CD4-positive, alpha-beta T cell (primary cell): ENCODE data around the gene RAI14. TPM values are rescaled to one million over a fixed set of nuclear protein-coding genes. Genes with fewer than 3 reads are reported as not detected.

Experiments
- ATAC-seq: fragments of 200-7000 bp; cut with Tn5 transposase; one replicate; pipeline ENCODE4 v1.10.0; 2022; ENCODE audit warnings: mild to moderate bottlenecking; ENCODE audit not compliant: poor library complexity
- CTCF ChIA-PET: fragments of 350-600 bp; sonication (Branson Sonifier 250); formaldehyde crosslinking; loops from one replicate; lab custom pipeline; 2021; ENCODE audit warnings: antibody characterized with exemption, inconsistent platforms; lab: Charles Lee
- POLR2A ChIA-PET: fragments of 350-600 bp; sonication (Branson Sonifier 250); formaldehyde crosslinking; loops from one replicate; lab custom pipeline; 2021; ENCODE audit warnings: antibody characterized with exemption, inconsistent platforms; lab: Charles Lee
- DNase-seq, 14 experiments: peaks; one replicate each; pipeline ENCODE4 v3.0.0-alpha.2; 2013 to 2020; ENCODE audit warnings: mixed read lengths in 2 of 14
- H3K27ac ChIP-seq, 2 donors: one replicate each; pipeline versions ENCODE4 v1.5.1 to v1.7.0; 2013; ENCODE audit warnings: low read length in 2 of 2, low read depth in 1 of 2, mild to moderate bottlenecking in 1 of 2
- H3K27me3 ChIP-seq, 2 experiments: 1 replicate in 1 of 2; 2 replicates in 1 of 2; pipeline versions ENCODE4 v1.6.1 to v1.7.0; 2013; ENCODE audit warnings: low read length in 2 of 2, control low read depth in 1 of 2, mild to moderate bottlenecking in 1 of 2, moderate library complexity in 1 of 2; ENCODE audit not compliant: insufficient read depth in 2 of 2, control insufficient read depth in 1 of 2
- H3K36me3 ChIP-seq: one replicate; pipeline ENCODE4 v1.6.1; 2013; ENCODE audit warnings: low read length, control low read depth; ENCODE audit not compliant: insufficient read depth
- H3K4me1 ChIP-seq: one replicate; pipeline ENCODE4 v1.6.1; 2013; ENCODE audit warnings: low read length, control low read depth; ENCODE audit not compliant: insufficient read depth
- H3K4me3 ChIP-seq: one replicate; pipeline ENCODE4 v1.5.1; 2013; ENCODE audit warnings: mild to moderate bottlenecking, low read length, moderate library complexity
- H3K9me3 ChIP-seq, 2 experiments: 1 replicate in 1 of 2; 2 replicates in 1 of 2; pipeline versions ENCODE4 v1.6.1 to v1.7.0; 2013; ENCODE audit warnings: low read length in 2 of 2, mild to moderate bottlenecking in 2 of 2, control low read depth in 1 of 2, moderate library complexity in 1 of 2; ENCODE audit not compliant: control insufficient read depth in 1 of 2, insufficient read depth in 1 of 2
- H3K27ac Mint-ChIP-seq: one replicate; pipeline ENCODE4 v1.8.0; 2020; ENCODE audit warnings: mixed read lengths
- H3K27me3 Mint-ChIP-seq: one replicate; pipeline ENCODE4 v1.8.0; 2021; ENCODE audit warnings: mixed read lengths
- H3K36me3 Mint-ChIP-seq: one replicate; pipeline ENCODE4 v1.8.0; 2021; ENCODE audit warnings: low read depth, mixed read lengths
- H3K4me1 Mint-ChIP-seq: one replicate; pipeline ENCODE4 v1.8.0; 2021; ENCODE audit warnings: low read depth, mixed read lengths
- H3K4me3 Mint-ChIP-seq: one replicate; pipeline ENCODE4 v1.8.0; 2020; ENCODE audit warnings: mild to moderate bottlenecking, mixed read lengths
- H3K9me3 Mint-ChIP-seq: one replicate; pipeline ENCODE4 v1.8.0; 2020; ENCODE audit warnings: mixed read lengths
- CTCF ChIP-seq: fragments of 200-600 bp; IDR thresholded peaks from one replicate; pipeline ENCODE4 v1.8.0; 2022; ENCODE audit warnings: antibody characterized with exemption, mild to moderate bottlenecking
- intact Hi-C, 2 experiments: fragments of 100-400 bp; cut with DNase I in 1 of 2; cut with micrococcal nuclease in 1 of 2; formaldehyde crosslinking; loops; one replicate each; pipeline versions ENCODE4 v1.15.1 to v1.9.0; 2023 to 2025; cut with DNase I, micrococcal nuclease
- total RNA-seq, 174 experiments: library from RNA in 2 of 174; stranded (reverse) in 2 of 174; gene quantifications; one replicate each; pipeline ENCODE4 v1.2.3 and lab custom pipeline; 2021 to 2026

Gene RAI14
- total RNA-seq, 2 experiments from 2014 or later, result 0.20 to 0.60 TPM

- POLR2A ChIA-PET, result no interaction called here
- no peak overlapping the region for H3K27ac Mint-ChIP-seq
- CTCF ChIA-PET, result interaction anchor here (0.6 kb wide), 1 partner anchor 12 kb away, joined by 3 read pairs; no protein-coding TSS in a partner anchor
- Histone ChIP-seq H3K27ac (no peak overlapping the region), H3K9me3 (no peaks in the 10 kb centered on the region), H3K4me3 (no peak overlapping the region), H3K27me3 (no peaks in the 10 kb centered on the region), H3K4me1 (no peaks in the 10 kb centered on the region), H3K36me3 (no peaks in the 10 kb centered on the region)
- intact Hi-C loops, result no loop called here
- no peak overlapping the region for H3K4me3 Mint-ChIP-seq
- H3K36me3 Mint-ChIP-seq, result no peaks in the 10 kb centered on the region
- no peak for TF ChIP-seq CTCF
- DNase-seq (no peak), ATAC-seq (no peak)
- H3K27me3 Mint-ChIP-seq, result peaks cover 5% of the 10 kb centered on the region
- H3K4me1 Mint-ChIP-seq, result no peaks in the 10 kb centered on the region
- no peaks in the 10 kb centered on the region for H3K9me3 Mint-ChIP-seq
These were observed 52.6 kb downstream of the RAI14 start for GRCh38 chr5:34708777-34709176.

GRCh38 chr5:34709861-34710673 is 53.9 kb downstream of the RAI14 start:
- H3K9me3 Mint-ChIP-seq, result no peaks in the 10 kb centered on the region
- no peak for DNase-seq
- H3K9me3 ChIP-seq, result no peaks in the 10 kb centered on the region
- no peak for TF ChIP-seq CTCF
- H3K36me3 ChIP-seq, result no peaks in the 10 kb centered on the region
- no peak for ATAC-seq
- ChIA-PET POLR2A (no interaction called here), CTCF (no interaction called here)
- no peak overlapping the region for H3K4me3 ChIP-seq
- no peak overlapping the region for H3K27ac ChIP-seq
- H3K4me1 ChIP-seq, result no peaks in the 10 kb centered on the region
- peaks cover 5% of the 10 kb centered on the region for H3K27me3 Mint-ChIP-seq
- no peak overlapping the region for H3K27ac Mint-ChIP-seq
- intact Hi-C loops, result no loop called here
- H3K27me3 ChIP-seq, result no peaks in the 10 kb centered on the region
- H3K4me3 Mint-ChIP-seq, result no peak overlapping the region
- no peaks in the 10 kb centered on the region for H3K36me3 Mint-ChIP-seq
- H3K4me1 Mint-ChIP-seq, result no peaks in the 10 kb centered on the region

- no peak for TF ChIP-seq CTCF
- Mint-ChIP-seq H3K27me3 (peaks cover 7% of the 10 kb centered on the region), H3K9me3 (no peaks in the 10 kb centered on the region), H3K4me1 (no peaks in the 10 kb centered on the region), H3K4me3 (no peak overlapping the region), H3K27ac (no peak overlapping the region), H3K36me3 (no peaks in the 10 kb centered on the region)
- no peaks in the 10 kb centered on the region for H3K27me3 ChIP-seq
- H3K4me3 ChIP-seq, result no peak overlapping the region
- no peak for DNase-seq
- H3K36me3 ChIP-seq, result no peaks in the 10 kb centered on the region
- ATAC-seq, result no peak
- ChIA-PET POLR2A (no interaction called here), CTCF (no interaction called here)
- H3K4me1 ChIP-seq, result no peaks in the 10 kb centered on the region
- no peak overlapping the region for H3K27ac ChIP-seq
- H3K9me3 ChIP-seq, result no peaks in the 10 kb centered on the region
- intact Hi-C loops, result no loop called here
These were observed 56.4 kb downstream of the RAI14 start for GRCh38 chr5:34712565-34712964.
